Astrocyte (in vitro differentiated cells and primary cell): ENCODE data around the gene FAM168A. TPM values are rescaled to one million over a fixed set of nuclear protein-coding genes. Genes with fewer than 3 reads are reported as not detected.
A peak's percentile ranks its signal among the peaks of the same experiment; 100 is the strongest.

ENCODE experiments used
- DNase-seq: peaks from one replicate; pipeline ENCODE4 v3.0.0-alpha.2; 2010; ENCODE audit warnings: low read depth
- FAIRE-seq: peaks from 2 replicates; lab custom pipeline; 2011; peaks lifted over from hg19 to GRCh38; lab: Jason Lieb, UNC
- H2AFZ ChIP-seq: 2 replicates; pipeline ENCODE4 v1.6.0; 2012; ENCODE audit warnings: low read depth, low read length, inconsistent platforms
- H3K27ac ChIP-seq: 2 replicates; pipeline ENCODE4 v1.5.1; 2011; ENCODE audit warnings: low read depth, low read length, inconsistent platforms
- H3K27me3 ChIP-seq: 2 replicates; pipeline ENCODE4 v1.6.0; 2011; ENCODE audit warnings: low read length, inconsistent platforms; ENCODE audit not compliant: insufficient read depth
- H3K36me3 ChIP-seq: 2 replicates; pipeline ENCODE4 v1.5.1; 2011; ENCODE audit warnings: low read length, inconsistent platforms; ENCODE audit not compliant: insufficient read depth
- H3K4me1 ChIP-seq: 2 replicates; pipeline ENCODE4 v1.5.1; 2011; ENCODE audit warnings: low read length, inconsistent platforms; ENCODE audit not compliant: insufficient read depth
- H3K4me2 ChIP-seq: 2 replicates; pipeline ENCODE4 v1.6.0; 2012; ENCODE audit warnings: low read length, inconsistent platforms
- H3K4me3 ChIP-seq: 2 replicates; pipeline ENCODE4 v1.5.1; 2011; ENCODE audit warnings: low read depth, mild to moderate bottlenecking, low read length, inconsistent platforms; ENCODE audit not compliant: insufficient read depth
- H3K79me2 ChIP-seq: 2 replicates; pipeline ENCODE4 v1.6.0; 2012; ENCODE audit warnings: mild to moderate bottlenecking, low read length, inconsistent platforms; ENCODE audit not compliant: insufficient read depth
- H3K9ac ChIP-seq: 2 replicates; pipeline ENCODE4 v1.6.0; 2012; ENCODE audit warnings: mild to moderate bottlenecking, low read length, inconsistent platforms
- H3K9me3 ChIP-seq: 2 replicates; pipeline ENCODE4 v1.5.1; 2012; ENCODE audit warnings: low read depth, mild to moderate bottlenecking, low read length, inconsistent platforms; ENCODE audit not compliant: insufficient read depth
- H4K20me1 ChIP-seq: 2 replicates; pipeline ENCODE4 v1.6.0; 2012; ENCODE audit warnings: low read length, inconsistent platforms; ENCODE audit not compliant: insufficient read depth
- H3K27ac Mint-ChIP-seq: one replicate; pipeline ENCODE4 v1.8.0; 2021; ENCODE audit warnings: mild to moderate bottlenecking, mixed read lengths; ENCODE audit not compliant: unreplicated experiment
- H3K27me3 Mint-ChIP-seq: one replicate; pipeline ENCODE4 v1.8.0; 2021; ENCODE audit warnings: low read depth, mixed read lengths; ENCODE audit not compliant: unreplicated experiment
- H3K36me3 Mint-ChIP-seq: one replicate; pipeline ENCODE4 v1.8.0; 2021; ENCODE audit warnings: low read depth, mixed read lengths; ENCODE audit not compliant: unreplicated experiment
- H3K4me1 Mint-ChIP-seq: one replicate; pipeline ENCODE4 v1.8.0; 2021; ENCODE audit warnings: low read depth, mixed read lengths; ENCODE audit not compliant: unreplicated experiment
- H3K4me3 Mint-ChIP-seq: one replicate; pipeline ENCODE4 v1.8.0; 2021; ENCODE audit warnings: mild to moderate bottlenecking, moderate library complexity, mixed read lengths; ENCODE audit not compliant: unreplicated experiment
- H3K9me3 Mint-ChIP-seq: one replicate; pipeline ENCODE4 v1.8.0; 2021; ENCODE audit warnings: mild to moderate bottlenecking, mixed read lengths; ENCODE audit not compliant: unreplicated experiment
- EZH2 ChIP-seq: IDR thresholded peaks from 2 replicates; pipeline ENCODE4 v1.6.1; 2012; ENCODE audit warnings: mild to moderate bottlenecking, low read length, inconsistent platforms; ENCODE audit not compliant: insufficient read depth
- total RNA-seq: library from RNA; stranded (reverse); gene quantifications from 2 replicates; pipeline ENCODE4 v1.2.1, GENCODE V29; 2021
- TF ChIP-seq, protein P1 (sequence below): IDR thresholded peaks from 2 replicates; pipeline ENCODE4 v1.5.1; 2011; ENCODE audit warnings: low read depth, mild to moderate bottlenecking, inconsistent platforms, low read length, moderate library complexity; ENCODE audit not compliant: insufficient read depth

The FAM168A gene
- total RNA-seq, 1 donor from 2014 or later: 44.8 TPM

DNA sequence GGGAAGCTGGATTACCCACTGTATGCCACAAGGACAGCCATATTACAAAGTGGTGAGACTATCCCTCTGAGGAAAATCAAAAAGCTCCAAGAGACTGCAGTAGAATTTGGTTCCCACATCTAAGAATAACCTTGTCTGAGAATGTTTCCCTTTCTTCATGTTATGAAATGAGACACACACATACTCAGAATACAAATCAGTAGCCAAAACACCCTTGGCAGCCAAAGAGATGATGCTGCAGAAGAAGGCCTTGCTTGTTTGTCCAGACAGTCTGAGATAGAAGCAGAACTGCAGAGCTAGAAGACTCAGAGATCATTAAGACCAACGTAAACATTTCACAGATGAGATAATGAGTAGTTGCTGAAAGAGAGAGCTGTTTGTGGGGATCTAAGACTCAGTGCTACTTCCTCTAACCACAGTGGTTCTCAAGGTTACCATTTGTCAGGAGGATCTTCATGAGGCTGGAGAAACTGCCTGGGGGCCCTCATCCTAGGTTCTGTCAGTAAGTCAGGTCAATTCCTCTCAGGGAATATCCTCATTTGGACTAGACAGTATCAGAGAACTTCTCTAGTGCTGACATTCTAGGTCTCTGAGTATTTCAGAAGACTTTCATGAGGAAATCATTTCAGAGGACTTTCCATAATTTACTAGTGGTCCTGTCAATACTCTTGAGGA, 182.8 kb downstream of the FAM168A start:
- no peak overlapping the region for H3K4me3 Mint-ChIP-seq
- FAIRE-seq (peak; percentile 62), DNase-seq (peak; percentile 72)
- peaks cover 53% of the 10 kb centered on the region for H3K4me1 Mint-ChIP-seq
- Histone ChIP-seq H3K27ac (peak overlapping the region; percentile 13), H3K4me2 (no peak overlapping the region), H3K9ac (no peak overlapping the region), H3K27me3 (no peaks in the 10 kb centered on the region), H3K36me3 (peaks cover 3% of the 10 kb centered on the region), H3K9me3 (no peaks in the 10 kb centered on the region), H3K4me1 (peaks cover 21% of the 10 kb centered on the region), H3K79me2 (no peaks in the 10 kb centered on the region), H4K20me1 (no peaks in the 10 kb centered on the region), H3K4me3 (no peak overlapping the region), H2AFZ (no peak overlapping the region)
- peak overlapping the region; percentile 83 for H3K27ac Mint-ChIP-seq
- TF ChIP-seq, protein P1, sequence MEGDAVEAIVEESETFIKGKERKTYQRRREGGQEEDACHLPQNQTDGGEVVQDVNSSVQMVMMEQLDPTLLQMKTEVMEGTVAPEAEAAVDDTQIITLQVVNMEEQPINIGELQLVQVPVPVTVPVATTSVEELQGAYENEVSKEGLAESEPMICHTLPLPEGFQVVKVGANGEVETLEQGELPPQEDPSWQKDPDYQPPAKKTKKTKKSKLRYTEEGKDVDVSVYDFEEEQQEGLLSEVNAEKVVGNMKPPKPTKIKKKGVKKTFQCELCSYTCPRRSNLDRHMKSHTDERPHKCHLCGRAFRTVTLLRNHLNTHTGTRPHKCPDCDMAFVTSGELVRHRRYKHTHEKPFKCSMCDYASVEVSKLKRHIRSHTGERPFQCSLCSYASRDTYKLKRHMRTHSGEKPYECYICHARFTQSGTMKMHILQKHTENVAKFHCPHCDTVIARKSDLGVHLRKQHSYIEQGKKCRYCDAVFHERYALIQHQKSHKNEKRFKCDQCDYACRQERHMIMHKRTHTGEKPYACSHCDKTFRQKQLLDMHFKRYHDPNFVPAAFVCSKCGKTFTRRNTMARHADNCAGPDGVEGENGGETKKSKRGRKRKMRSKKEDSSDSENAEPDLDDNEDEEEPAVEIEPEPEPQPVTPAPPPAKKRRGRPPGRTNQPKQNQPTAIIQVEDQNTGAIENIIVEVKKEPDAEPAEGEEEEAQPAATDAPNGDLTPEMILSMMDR: no peak
- TF ChIP-seq EZH2: no peak
- no peaks in the 10 kb centered on the region for H3K9me3 Mint-ChIP-seq
- no peaks in the 10 kb centered on the region for H3K27me3 Mint-ChIP-seq
- H3K36me3 Mint-ChIP-seq: peaks cover 24% of the 10 kb centered on the region

DNA sequence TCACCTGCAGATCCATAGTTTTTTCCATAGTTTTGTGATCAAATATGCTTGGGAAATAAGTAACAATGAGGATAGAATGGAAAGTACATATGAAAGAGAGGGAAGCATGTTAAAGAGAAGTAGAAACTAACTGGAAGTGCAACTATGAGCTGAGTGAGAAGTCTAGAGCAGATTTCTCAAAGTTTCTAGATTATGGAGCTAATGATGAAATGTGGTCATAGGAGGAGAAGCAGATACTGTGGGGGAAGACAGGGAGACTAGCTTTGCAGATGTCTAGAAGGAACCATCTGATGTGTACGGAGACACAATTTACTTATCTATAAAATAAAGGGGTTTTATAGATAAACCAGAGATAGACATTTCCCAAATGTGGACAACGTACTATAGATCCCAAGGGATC, 184.7 kb downstream of the FAM168A start:
- no peak for TF ChIP-seq EZH2
- TF ChIP-seq, protein P1: no peak
- H3K9me3 ChIP-seq: no peaks in the 10 kb centered on the region
- H3K4me3 ChIP-seq: no peak overlapping the region
- no peak overlapping the region for H3K27ac ChIP-seq
- FAIRE-seq: no peak
- H3K27me3 ChIP-seq: no peaks in the 10 kb centered on the region
- Mint-ChIP-seq H3K27ac (no peak overlapping the region), H3K4me3 (no peak overlapping the region), H3K36me3 (peaks cover 26% of the 10 kb centered on the region), H3K9me3 (no peaks in the 10 kb centered on the region), H3K27me3 (no peaks in the 10 kb centered on the region), H3K4me1 (peaks cover 62% of the 10 kb centered on the region)
- no peaks in the 10 kb centered on the region for H3K79me2 ChIP-seq
- H4K20me1 ChIP-seq: peaks cover 4% of the 10 kb centered on the region
- peaks cover 21% of the 10 kb centered on the region for H3K4me1 ChIP-seq
- H2AFZ ChIP-seq: no peak overlapping the region
- no peak overlapping the region for H3K9ac ChIP-seq
- H3K36me3 ChIP-seq: peaks cover 3% of the 10 kb centered on the region
- H3K4me2 ChIP-seq: no peak overlapping the region
- DNase-seq: no peak

DNA sequence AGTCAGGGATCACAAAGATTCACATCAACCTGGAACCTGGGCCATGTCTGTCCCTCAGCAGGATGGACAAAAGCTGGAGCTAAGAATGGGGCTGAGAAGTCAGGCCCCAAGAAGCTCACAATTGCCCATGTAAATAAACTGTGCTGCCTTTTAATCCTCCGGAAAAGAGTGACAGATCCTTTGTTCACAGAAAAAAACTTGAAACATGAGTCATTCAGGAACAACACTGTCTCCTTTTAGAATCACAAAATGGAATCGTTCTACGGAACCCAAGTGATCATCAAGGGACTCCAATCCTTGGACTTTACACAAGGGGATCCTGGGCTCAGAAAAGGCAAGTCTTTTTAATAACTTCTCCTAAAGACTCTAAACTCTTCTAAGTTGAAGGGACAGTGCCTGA, 185.6 kb downstream of the FAM168A start:
- Mint-ChIP-seq H3K4me1 (peaks cover 62% of the 10 kb centered on the region), H3K27ac (no peak overlapping the region), H3K27me3 (no peaks in the 10 kb centered on the region), H3K9me3 (no peaks in the 10 kb centered on the region), H3K4me3 (no peak overlapping the region), H3K36me3 (peaks cover 25% of the 10 kb centered on the region)
- peak overlapping the region; percentile 4 for H3K9ac ChIP-seq
- H3K79me2 ChIP-seq: no peaks in the 10 kb centered on the region
- H2AFZ ChIP-seq: no peak overlapping the region
- no peaks in the 10 kb centered on the region for H3K36me3 ChIP-seq
- no peaks in the 10 kb centered on the region for H3K9me3 ChIP-seq
- peak; percentile 32 for DNase-seq
- peak overlapping the region; percentile 10 for H3K4me3 ChIP-seq
- peaks cover 21% of the 10 kb centered on the region for H3K4me1 ChIP-seq
- H3K4me2 ChIP-seq: peak overlapping the region; percentile 59
- peaks cover 4% of the 10 kb centered on the region for H4K20me1 ChIP-seq
- no peak overlapping the region for H3K27ac ChIP-seq
- FAIRE-seq: no peak
- no peak for TF ChIP-seq EZH2
- TF ChIP-seq, protein P1: no peak
- H3K27me3 ChIP-seq: no peaks in the 10 kb centered on the region
